NCI-H1105 treated with DMSO at 0.1 percent for 48 hours (cell line): ENCODE results near the gene LRFN3.
"Not testable (repeated sequence)": the region's sequence is repeated elsewhere in the genome, so short reads cannot be mapped to it uniquely, and the experiment has no call there.

Source experiments
- DNase-seq: peaks from one replicate; lab custom pipeline; 2025; lab: John Stamatoyannopoulos, UW

LRFN3 gene

DNA sequence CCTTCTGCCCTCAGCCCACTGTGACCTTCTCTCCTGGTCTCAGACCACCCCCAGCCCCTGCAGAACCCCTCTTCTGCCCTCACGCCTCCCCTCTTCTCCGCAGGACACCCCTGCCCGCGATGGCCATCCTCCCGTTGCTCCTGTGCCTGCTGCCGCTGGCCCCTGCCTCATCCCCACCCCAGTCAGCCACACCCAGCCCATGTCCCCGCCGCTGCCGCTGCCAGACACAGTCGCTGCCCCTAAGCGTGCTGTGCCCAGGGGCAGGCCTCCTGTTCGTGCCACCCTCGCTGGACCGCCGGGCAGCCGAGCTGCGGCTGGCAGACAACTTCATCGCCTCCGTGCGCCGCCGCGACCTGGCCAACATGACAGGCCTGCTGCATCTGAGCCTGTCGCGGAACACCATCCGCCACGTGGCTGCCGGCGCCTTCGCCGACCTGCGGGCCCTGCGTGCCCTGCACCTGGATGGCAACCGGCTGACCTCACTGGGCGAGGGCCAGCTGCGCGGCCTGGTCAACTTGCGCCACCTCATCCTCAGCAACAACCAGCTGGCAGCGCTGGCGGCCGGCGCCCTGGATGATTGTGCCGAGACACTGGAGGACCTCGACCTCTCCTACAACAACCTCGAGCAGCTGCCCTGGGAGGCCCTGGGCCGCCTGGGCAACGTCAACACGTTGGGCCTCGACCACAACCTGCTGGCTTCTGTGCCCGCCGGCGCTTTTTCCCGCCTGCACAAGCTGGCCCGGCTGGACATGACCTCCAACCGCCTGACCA, 3.3 kb downstream of the LRFN3 start:
- DNase-seq, result no peak

DNA sequence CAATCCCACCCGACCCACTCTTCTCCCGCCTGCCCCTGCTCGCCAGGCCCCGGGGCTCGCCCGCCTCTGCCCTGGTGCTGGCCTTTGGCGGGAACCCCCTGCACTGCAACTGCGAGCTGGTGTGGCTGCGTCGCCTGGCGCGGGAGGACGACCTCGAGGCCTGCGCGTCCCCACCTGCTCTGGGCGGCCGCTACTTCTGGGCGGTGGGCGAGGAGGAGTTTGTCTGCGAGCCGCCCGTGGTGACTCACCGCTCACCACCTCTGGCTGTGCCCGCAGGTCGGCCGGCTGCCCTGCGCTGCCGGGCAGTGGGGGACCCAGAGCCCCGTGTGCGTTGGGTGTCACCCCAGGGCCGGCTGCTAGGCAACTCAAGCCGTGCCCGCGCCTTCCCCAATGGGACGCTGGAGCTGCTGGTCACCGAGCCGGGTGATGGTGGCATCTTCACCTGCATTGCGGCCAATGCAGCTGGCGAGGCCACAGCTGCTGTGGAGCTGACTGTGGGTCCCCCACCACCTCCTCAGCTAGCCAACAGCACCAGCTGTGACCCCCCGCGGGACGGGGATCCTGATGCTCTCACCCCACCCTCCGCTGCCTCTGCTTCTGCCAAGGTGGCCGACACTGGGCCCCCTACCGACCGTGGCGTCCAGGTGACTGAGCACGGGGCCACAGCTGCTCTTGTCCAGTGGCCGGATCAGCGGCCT, 4.1 kb downstream of the LRFN3 start:
- DNase-seq, result no peak

DNA sequence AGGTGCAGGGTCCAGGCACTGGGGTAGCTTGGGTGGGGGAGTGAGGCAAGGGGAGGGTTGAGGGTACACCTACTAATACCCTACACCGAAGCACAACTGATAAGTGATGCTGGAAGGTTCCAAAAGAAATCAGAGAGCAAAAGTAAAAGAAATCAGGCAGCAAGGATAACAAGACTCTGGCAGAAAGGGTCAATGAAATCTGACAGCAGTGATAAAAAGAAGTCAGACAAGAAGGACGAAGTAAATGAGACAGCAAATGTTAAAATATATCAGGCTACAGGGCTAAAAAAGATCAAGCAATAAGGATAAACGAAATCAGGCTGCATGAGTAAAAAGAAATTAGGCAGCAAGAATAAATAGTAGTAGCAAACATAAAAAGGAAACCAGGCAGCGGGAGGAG, 4.7 kb downstream of the LRFN3 start:
- DNase-seq, result no peak

DNA sequence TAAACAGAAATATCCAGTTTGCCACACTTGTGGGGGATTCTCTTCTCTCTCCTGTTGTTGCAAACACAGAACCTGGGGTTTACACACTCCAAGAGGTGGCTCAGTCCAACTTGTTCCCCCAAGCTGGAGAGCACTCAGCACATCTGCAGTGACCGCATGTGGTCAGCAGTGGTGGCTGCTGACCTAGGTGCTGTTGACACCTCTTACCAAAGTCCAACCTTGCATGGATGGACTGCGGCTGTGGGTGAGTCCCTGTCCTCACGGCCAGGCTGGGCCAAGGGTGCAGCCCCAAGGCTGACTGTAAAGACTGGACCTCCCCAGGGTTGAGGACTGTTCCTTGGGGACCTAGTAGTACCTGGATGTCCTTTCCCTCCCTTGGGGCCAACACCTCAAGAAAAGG, 6.1 kb downstream of the LRFN3 start:
- DNase-seq, result no peak

DNA sequence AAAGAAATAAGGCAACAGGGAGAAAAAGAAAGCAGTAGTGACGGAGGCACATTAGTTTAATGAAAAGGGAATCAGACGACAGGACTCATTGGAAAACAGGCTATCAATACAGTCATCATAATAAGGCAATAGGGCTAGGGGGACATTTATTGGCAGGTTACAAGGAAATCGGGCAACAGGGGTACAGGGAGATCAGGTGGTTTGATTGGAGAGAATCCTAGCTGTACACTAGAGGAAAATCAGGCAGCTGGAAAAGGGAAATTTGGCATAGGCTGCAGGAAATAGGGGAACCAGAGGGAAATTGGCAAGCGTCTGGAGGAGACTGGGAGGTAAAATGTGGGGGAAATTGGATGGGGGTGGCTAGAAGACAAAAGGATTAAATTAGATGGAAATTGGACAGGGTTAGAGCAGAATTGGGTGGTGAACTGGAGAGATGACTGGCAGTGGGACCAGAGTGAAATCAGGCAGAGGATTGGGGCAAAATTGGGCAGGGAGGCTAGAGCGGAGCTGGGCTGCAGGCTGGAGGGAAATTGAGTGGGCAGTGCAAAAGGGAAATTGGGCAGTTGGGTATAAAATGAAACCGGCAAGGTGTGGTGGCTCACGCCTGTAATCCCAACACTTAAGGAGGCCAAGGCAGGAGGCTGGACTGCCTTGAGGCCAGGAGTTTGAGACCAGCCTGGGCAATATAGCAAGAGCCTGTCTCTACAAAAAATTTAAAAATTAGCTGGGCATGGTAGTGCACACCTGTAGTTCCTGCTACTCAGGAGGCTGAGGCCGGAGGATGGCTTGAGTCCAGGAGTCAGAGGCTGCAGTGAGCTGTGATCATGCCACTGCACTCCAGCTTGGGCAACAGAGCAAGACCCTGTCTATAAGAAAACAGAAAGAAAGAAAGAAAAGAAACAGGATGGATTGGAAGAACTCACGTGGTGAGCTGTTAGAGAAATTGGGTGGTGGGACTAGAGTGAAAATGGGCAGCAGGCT, 7.4 kb downstream of the LRFN3 start:
- no peak for DNase-seq

DNA sequence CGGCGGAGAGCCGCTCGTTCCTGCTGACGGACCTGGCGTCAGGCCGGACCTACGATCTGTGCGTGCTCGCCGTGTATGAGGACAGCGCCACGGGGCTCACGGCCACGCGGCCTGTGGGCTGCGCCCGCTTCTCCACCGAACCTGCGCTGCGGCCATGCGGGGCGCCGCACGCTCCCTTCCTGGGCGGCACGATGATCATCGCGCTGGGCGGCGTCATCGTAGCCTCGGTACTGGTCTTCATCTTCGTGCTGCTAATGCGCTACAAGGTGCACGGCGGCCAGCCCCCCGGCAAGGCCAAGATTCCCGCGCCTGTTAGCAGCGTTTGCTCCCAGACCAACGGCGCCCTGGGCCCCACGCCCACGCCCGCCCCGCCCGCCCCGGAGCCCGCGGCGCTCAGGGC, 8.4 kb downstream of the LRFN3 start:
- DNase-seq, result no peak

DNA sequence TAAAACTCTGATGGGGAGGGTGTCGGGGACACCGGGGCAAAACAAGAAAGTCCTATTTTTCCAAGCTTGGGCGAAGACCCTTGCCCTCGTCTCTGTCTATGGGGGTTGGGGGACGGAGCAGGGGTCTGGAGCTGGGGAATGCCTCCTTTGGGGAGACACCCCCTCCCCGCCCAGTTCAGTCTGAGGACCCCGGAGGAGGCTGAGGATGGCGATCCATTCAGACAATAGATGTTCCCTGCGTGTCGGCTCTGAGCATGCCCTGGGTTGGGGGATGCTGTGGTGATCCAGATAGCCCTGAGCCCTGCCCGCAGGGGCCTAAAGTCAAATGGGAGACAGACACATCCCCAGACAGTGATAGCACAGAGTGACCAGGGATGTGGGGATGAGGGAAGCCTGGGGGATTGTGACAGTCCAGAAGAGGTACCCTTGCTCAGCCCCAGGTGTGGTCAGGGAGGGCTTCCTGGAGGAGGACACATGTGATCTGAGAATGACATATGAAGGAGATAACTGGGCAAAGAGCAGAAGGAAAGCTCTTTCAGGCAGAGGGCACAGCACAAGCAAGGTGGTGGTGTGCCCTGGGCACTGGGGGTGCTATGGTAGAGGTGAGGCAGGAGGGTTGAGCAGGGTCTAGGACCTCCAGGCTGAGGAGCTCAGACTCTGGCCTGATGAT, 9.1 kb downstream of the LRFN3 start:
- no peak for DNase-seq

DNA sequence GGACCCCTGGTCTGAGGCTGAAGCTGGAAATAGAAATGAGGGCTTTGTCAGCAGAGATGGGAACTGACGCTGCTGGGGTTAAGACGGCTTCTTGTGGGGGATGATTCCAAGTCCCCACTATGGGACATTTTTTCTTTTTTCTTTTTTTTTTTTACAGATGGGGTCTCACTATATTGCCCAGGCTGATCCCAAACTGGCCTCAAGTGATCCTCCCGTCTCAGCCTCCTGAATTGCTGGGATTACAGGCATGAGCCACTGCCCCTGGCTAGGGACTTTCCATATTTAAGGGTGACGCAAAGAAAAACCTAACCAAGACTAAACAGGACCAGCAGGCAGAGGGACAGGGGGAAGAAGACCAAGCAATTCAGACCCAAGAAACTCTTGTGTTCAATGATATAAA, 10.0 kb downstream of the LRFN3 start:
- DNase-seq, result no peak

DNA sequence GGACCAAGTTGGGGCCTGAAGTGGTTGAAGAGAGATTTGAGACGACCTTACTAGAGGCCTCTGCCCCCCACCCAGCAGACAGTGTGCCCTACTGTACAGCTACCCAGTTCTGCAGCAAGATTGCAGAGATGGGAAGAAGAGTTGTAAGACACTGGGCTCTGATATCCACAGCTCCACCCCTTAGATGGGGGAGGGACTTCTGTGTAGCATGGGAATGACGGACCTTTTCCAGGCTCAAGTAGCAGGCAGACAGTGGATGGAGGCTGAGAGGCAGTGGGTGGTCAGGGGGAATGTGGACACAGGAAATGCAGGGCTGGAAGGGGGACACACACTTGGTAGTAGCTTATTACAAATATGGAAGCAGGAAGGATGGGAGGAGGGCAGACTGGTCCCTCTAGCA, 13.0 kb downstream of the LRFN3 start:
- DNase-seq, result no peak

DNA sequence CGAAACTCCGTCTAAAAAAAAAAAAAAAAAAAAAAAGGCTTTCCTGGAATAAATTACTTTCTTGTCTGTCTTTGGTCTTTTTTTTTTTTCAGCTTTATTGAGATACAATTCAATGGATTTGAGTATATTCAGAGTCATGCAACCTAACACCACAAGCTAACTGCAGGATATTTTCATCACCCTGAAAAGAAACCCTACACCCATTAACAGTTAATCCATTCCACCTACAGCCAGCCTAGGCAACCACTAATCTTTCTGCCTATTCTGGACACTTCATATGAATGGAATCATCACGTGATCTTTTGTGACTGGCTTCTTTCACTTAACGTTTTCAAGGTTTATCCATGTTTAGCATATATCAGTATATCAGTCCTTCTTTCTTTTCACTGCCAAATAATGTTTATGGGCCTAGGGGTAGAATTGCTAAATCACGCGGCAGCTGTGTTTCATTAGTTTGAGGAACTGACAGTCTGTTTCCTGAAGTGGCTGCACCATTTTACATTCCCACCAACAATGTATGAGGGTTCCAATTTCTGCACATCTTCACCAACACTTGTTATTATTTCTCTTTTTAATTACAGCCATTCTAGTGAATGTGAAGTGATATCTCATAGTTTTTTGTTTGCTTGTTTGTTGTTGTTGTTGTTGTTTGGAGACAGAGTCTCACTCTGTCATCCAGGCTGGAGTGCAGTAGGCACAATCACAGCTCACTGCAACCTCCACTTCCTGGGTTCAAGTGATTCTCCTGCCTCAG, 19.9 kb downstream of the LRFN3 start:
- DNase-seq, result no peak

DNA sequence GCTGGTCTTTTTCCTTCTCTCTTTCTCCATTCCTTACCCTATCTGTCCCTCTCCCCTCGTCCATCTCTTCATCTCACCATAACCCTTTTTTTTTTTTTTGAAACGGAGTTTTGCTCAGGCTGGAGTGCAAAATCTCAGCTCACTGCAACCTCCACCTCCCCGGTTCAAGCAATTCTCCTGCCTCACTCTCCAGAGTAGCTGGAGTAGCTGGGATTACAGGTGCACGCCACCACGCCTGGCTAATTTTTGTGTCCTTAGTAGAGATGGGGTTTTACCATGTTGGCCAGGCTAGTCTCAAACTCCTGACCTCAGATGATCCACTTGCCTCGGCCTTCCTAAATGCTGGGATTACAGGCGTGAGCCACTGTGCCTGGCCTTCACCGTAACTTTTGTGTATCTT, 21.2 kb downstream of the LRFN3 start:
- not testable (repeated sequence) for DNase-seq

DNA sequence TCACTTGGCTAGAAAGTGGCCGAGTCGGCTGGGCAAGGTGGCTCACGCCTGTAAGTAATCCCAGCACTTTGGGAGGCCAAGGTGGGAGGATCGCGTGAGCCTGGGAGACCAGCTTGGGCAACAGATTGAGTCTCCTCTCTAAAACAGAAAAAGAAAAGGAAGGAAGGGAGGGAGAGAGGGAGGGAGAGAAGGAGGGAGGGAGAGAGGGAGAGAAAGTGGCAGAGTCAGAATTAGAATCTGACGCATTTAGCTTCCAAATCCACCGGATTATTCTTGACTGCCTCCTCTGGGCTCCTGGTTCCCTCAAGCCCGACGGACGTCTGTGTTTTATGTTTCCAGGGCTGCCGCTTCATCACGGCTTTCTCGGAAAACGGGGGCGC, 22.5 kb downstream of the LRFN3 start:
- no peak for DNase-seq

DNA sequence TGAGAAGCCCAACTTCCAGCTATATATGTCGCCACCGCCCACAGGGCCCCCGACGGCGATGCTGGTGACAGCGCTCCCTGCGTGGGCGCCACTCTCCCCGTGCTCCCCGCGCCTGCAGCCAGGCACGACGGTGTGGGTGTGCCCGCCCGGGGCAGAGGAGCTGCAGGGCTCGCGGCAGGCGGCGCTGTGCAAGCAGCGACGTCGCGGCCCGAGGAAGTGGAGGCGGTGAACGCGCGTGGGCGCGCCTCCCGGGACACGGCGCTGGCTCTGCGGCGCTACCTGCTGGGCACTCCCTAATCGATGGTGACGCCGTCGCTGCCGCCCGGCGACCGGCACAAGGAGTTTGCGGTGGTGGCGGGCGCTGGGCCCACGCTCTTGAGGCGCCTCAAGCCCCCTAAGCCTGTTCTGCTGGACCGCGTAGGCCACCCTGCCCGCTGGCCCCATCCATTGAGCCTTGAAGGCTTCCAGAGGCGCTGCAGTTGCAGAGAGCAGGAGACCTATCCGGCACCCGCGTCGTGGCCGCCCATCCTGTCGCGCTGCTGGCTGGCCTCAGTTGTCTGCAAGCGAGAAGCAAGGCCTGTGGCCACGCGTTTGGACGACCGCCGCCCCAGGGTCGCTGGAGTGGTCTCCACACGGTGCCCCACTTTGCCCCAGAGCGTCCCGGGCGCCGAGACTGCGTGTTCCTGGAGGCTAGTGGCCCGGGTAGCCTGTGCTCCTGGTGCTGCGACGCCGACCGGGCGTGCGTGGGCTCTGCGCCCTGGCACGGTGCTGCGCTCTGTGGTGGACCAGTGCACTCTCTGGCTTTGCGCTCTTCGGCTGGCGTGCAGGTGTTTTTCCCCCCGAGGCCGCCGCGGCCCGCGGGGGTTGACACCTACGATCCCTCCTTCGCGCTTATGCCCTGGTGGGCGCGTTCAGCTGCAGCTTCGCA, 23.1 kb downstream of the LRFN3 start:
- DNase-seq, result peak; percentile 13

DNA sequence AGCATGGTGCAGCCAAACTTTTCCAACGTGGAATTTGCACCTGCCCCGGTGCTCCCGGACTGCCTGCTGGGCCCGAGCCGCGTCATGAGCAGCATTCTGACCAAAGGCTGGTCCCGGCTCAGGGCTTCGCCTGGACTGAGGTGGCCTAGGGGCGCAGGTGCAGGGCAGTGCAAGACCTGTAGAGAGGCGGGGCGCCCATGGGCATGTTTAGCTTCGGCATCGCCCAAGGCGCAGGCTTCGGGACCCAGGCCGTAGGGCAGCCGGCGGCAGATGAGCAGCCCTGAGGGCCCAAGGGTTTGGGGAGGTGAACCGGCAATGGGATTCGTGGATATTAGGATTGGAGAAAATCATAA, 23.8 kb downstream of the LRFN3 start:
- no peak for DNase-seq

DNA sequence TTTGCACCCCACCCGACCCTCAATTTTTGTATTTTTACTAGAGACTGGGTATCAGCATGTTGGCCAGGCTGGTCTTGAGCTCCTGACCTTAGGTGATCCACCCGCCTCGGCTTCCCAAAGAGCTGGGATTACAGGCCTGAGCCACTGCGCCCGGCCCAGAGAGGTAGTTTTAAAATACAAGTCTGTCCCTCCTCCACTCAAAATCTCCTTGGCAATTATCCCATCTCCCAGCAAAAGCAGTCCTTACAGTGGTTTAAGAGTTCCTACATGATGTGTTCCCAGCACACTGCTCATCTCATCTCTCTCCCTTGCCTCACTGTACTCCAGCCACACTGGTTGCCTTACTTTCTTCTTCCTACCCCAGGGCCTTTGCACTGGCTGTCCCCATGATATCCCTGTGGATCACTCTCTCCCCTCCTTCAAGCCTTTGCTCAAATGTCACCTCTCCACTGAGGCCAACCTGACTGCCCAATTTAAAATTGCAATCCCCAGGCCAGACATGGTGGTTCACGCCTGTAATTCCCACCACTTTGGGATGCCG, 24.3 kb downstream of the LRFN3 start:
- no peak for DNase-seq

DNA sequence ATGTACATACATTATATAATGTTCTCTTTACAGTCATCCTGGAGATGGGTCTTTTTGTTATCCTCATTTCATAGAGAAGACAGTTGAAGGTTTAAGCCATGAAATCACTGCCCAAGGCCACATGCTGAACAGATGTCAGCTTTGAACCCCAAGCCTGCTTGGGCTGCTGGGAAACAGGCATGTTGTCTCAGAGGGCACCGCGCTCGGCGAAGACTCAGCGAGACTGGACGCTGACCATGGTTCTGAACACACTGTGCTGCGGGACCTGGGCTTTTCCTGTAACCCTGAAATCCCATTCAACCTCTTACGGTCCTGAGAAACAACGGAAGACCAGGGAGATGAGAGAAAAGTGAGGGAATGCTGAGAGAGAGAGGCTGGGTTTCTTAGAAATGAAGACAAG, 27.3 kb downstream of the LRFN3 start:
- DNase-seq, result no peak

DNA sequence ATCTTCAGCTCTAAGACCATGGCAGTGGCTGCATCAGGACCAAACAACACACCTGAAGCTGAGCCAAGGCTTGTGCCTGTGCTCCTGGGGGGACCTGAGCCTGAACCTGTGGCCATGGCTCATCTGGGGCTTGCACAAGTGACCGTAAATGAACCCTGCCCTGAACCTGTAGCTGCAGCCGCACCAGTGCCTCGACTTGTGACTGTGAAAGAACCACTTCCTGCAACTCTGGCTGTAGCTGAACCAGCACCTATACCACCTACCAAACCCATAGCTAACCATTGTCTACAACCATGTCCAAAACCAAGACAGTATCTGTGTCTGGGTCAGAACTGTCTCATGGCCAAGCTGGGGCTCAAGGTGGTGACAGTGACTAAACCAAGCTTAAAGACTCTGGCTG, 30.6 kb downstream of the LRFN3 start:
- no peak for DNase-seq

DNA sequence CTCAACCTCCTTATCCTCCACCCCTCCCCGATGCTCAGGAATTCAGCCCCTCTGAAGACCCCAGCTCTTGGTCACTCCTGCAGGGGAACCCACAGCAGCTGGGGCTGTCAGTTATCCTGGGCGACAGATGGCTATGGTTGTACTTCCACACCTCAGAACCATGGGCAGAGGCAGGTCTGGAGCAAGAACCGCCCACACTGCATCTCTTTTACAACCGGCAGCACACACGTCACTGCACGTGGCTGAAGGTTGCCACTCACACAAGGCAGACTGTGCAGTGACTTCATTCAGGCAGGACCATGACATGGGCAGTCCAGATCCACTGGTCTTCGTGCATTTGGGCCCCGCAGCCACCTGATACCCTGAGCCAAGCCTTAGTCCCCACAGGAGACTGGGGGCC, 37.3 kb downstream of the LRFN3 start:
- no peak for DNase-seq

DNA sequence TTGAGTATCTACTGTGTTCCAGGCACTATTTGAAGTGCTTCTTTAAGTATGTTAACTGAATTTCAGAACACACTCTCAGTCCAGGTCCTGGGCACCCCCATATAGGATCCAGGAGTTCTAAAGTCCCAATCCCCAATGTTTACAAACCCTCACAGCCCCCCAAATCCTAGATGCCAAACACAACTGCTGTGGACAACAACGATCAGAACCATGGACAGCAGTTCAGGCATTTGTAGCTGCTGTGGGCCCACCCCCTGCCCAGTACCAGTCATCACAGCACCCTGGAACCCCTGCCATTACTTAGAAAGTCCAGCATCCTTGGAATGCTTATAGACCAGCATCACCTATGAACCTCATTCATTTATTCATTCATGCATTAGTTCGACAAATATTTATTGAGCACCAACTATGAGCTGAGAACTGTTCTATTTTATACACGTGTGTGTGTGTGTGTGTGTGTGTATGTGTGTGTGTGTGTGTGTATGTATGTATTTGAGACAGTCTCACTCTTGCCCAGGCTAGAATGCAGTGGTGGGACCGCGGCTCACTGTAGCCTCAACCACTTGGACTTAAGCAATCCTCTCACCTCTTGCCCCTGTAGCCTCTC, 39.5 kb downstream of the LRFN3 start:
- no peak for DNase-seq
